ENCODE measurements around the gene CA4. TPM values are rescaled to one million over a fixed set of nuclear protein-coding genes. Genes with fewer than 3 reads are reported as not detected.

Gene CA4
- total RNA-seq, 2 experiments from 2014 or later = not detected

GRCh38 chr17:60153606-60154390, 4.0 kb downstream of the CA4 start:
- Mint-ChIP-seq H3K4me3 (no peak overlapping the region), H3K9me3 (no peaks in the 10 kb centered on the region), H3K27me3 (peaks cover 35% of the 10 kb centered on the region), H3K27ac (no peak overlapping the region), H3K36me3 (ENCODE audit: low read depth) (no peaks in the 10 kb centered on the region), H3K4me1 (ENCODE audit: low read depth) (peaks cover 16% of the 10 kb centered on the region)
- POLR2A ChIA-PET = no interaction called here
- intact Hi-C loops (cut with micrococcal nuclease) = no loop called here
- CTCF ChIA-PET = interaction anchor here (5.7 kb wide), 1 partner anchor 13 kb away, joined by 34 read pairs; no protein-coding TSS in a partner anchor
- ATAC-seq = no peak
- TF ChIP-seq CTCF (IDR thresholded peaks at IDR 0.05) = no peak
- DNase-seq = no peak

GRCh38 chr17:60154616-60155426, 5.0 kb downstream of the CA4 start:
- ChIA-PET CTCF (no interaction called here), POLR2A (no interaction called here)
- Mint-ChIP-seq H3K4me3 (no peak overlapping the region), H3K27ac (no peak overlapping the region), H3K4me1 (ENCODE audit: low read depth) (peaks cover 12% of the 10 kb centered on the region), H3K9me3 (no peaks in the 10 kb centered on the region), H3K36me3 (ENCODE audit: low read depth) (no peaks in the 10 kb centered on the region), H3K27me3 (peaks cover 29% of the 10 kb centered on the region)
- ATAC-seq = no peak
- no peak for DNase-seq
- TF ChIP-seq CTCF (IDR thresholded peaks at IDR 0.05) = no peak
- intact Hi-C loops (cut with micrococcal nuclease) = no loop called here

- ATAC-seq (no peak), DNase-seq (no peak)
- H3K4me1 Mint-ChIP-seq (ENCODE audit: low read depth) = peaks cover 12% of the 10 kb centered on the region
- no peak overlapping the region for H3K4me3 Mint-ChIP-seq
- no peaks in the 10 kb centered on the region for H3K36me3 Mint-ChIP-seq (ENCODE audit: low read depth)
- peaks cover 29% of the 10 kb centered on the region for H3K27me3 Mint-ChIP-seq
- TF ChIP-seq CTCF (IDR thresholded peaks at IDR 0.05) = no peak
- H3K27ac Mint-ChIP-seq = no peak overlapping the region
- H3K9me3 Mint-ChIP-seq = no peaks in the 10 kb centered on the region
- intact Hi-C loops (cut with micrococcal nuclease) = no loop called here
- POLR2A ChIA-PET = no interaction called here
- CTCF ChIA-PET = no interaction called here
These were observed 5.6 kb downstream of the CA4 start for GRCh38 chr17:60155427-60155814.

- Mint-ChIP-seq H3K4me3 (no peak overlapping the region), H3K27ac (no peak overlapping the region), H3K36me3 (ENCODE audit: low read depth) (no peaks in the 10 kb centered on the region), H3K27me3 (peaks cover 26% of the 10 kb centered on the region), H3K9me3 (no peaks in the 10 kb centered on the region), H3K4me1 (ENCODE audit: low read depth) (peaks cover 9% of the 10 kb centered on the region)
- intact Hi-C loops (cut with micrococcal nuclease) = no loop called here
- no peak for DNase-seq
- CTCF ChIA-PET = no interaction called here
- no peak for TF ChIP-seq CTCF (IDR thresholded peaks at IDR 0.05)
- POLR2A ChIA-PET = no interaction called here
- no peak for ATAC-seq
These were observed 6.0 kb downstream of the CA4 start for GRCh38 chr17:60155815-60156214.

GRCh38 chr17:60156746-60157145, 7.0 kb downstream of the CA4 start:
- ATAC-seq (no peak), DNase-seq (no peak)
- intact Hi-C loops (cut with micrococcal nuclease) = no loop called here
- Mint-ChIP-seq H3K27ac (no peak overlapping the region), H3K9me3 (no peaks in the 10 kb centered on the region), H3K36me3 (ENCODE audit: low read depth) (no peaks in the 10 kb centered on the region), H3K27me3 (peaks cover 20% of the 10 kb centered on the region), H3K4me3 (no peak overlapping the region), H3K4me1 (ENCODE audit: low read depth) (no peaks in the 10 kb centered on the region)
- TF ChIP-seq CTCF (IDR thresholded peaks at IDR 0.05) = no peak
- POLR2A ChIA-PET = interaction anchor here (1.2 kb wide), 1 partner anchor 113 kb away, joined by 3 read pairs; no protein-coding TSS in a partner anchor
- CTCF ChIA-PET = no interaction called here

Data from activated CD8-positive, alpha-beta T cell treated with anti-CD3 and anti-CD28 coated beads for 36 hours (primary cell).